HCT116 (cell line): ENCODE results near the gene GEMIN7. TPM values are rescaled to one million over a fixed set of nuclear protein-coding genes. Genes with fewer than 3 reads are reported as not detected.

Experiments
- ATAC-seq: fragments of 200-7000 bp; cut with Tn5 transposase; 2 replicates; pipeline ENCODE4 v1.9.1; 2020; ENCODE audit warnings: mild to moderate bottlenecking, moderate library complexity
- BruUV-seq: library from RNA; stranded (reverse); fragments of 400-500 nt; replicated peaks from 2 replicates; lab custom pipeline; 2021; lab: Mats Ljungman, UMichigan
- CTCF ChIA-PET: fragments of 300-600 bp; sonication (Branson Sonifier 250); formaldehyde crosslinking; loops from one replicate; lab custom pipeline; 2021; ENCODE audit warnings: antibody characterized with exemption; lab: Charles Lee
- POLR2A ChIA-PET: fragments of 300-600, 350-600 bp; sonication (Branson Sonifier 250); formaldehyde crosslinking; loops from one replicate; lab custom pipeline; 2021; ENCODE audit warnings: antibody characterized with exemption; lab: Charles Lee
- RAD21 ChIA-PET, 2 experiments: fragments of 300-600 bp; sonication (Branson Sonifier 250); formaldehyde crosslinking; loops; one replicate each; lab custom pipeline; 2023; ENCODE audit warnings: low total read pairs in 2 of 2; ENCODE audit not compliant: uncharacterized antibody in 2 of 2, unreplicated experiment in 2 of 2, low non-redundant PET in 1 of 2; lab: Charles Lee
- DNase-seq: peaks from one replicate; pipeline ENCODE4 v3.0.0-alpha.2; 2010; ENCODE audit warnings: low read depth, low spot score
- H2AFZ ChIP-seq: fragments of 200-600 bp; shearing (Covaris generic), sonication (generic); 2 replicates; pipeline ENCODE4 v1.6.1; 2017; ENCODE audit warnings: low read depth, mixed run types, mixed read lengths, antibody characterized with exemption, low read length; ENCODE audit not compliant: poor library complexity, severe bottlenecking
- H3K27ac ChIP-seq: 2 replicates; pipeline ENCODE4 v1.5.1; 2012; ENCODE audit warnings: low read depth, low read length
- H3K27me3 ChIP-seq: fragments of 200-600 bp; sonication (generic); 2 replicates; pipeline ENCODE4 v1.6.1; 2016; ENCODE audit warnings: mixed run types, low read length, mixed read lengths; ENCODE audit not compliant: insufficient read depth
- H3K36me3 ChIP-seq, 2 experiments: fragments of 200-500 bp in 1 of 2; fragments of 200-600 bp in 1 of 2; sonication (Bioruptor generic) in 1 of 2; sonication (generic) in 1 of 2; 2 replicates each; pipeline versions ENCODE4 v1.5.1 to v1.6.1; 2014 to 2016; ENCODE audit warnings: low read length in 2 of 2, inconsistent platforms in 1 of 2, mixed read lengths in 1 of 2, mixed run types in 1 of 2; ENCODE audit not compliant: insufficient read depth in 2 of 2, control insufficient read depth in 1 of 2
- H3K4me1 ChIP-seq, 2 experiments: fragments of 200-600 bp in 1 of 2; sonication (generic) in 1 of 2; 2 replicates each; pipeline versions ENCODE4 v1.5.1 to v1.6.1; 2012 to 2017; ENCODE audit warnings: low read length in 2 of 2, inconsistent platforms in 1 of 2, mild to moderate bottlenecking in 1 of 2, mixed read lengths in 1 of 2, mixed run types in 1 of 2, moderate library complexity in 1 of 2; ENCODE audit not compliant: insufficient read depth in 2 of 2, control insufficient read depth in 1 of 2
- H3K4me2 ChIP-seq: fragments of 200-600 bp; sonication (generic); 2 replicates; pipeline ENCODE4 v1.6.1; 2017; ENCODE audit warnings: mixed run types, low read length, mixed read lengths
- H3K4me3 ChIP-seq, 2 experiments: fragments of 200-600 bp in 1 of 2; sonication (generic) in 1 of 2; replicated peaks in 1 of 2; 2 replicates each; pipeline ENCODE4 v1.5.1; 2011 to 2016; ENCODE audit warnings: low read length in 2 of 2, control low read depth in 1 of 2, low read depth in 1 of 2, mild to moderate bottlenecking in 1 of 2, mixed read lengths in 1 of 2, mixed run types in 1 of 2
- H3K79me2 ChIP-seq: fragments of 200-600 bp; sonication (generic); 2 replicates; pipeline ENCODE4 v1.6.1; 2017; ENCODE audit warnings: mild to moderate bottlenecking, mixed run types, low read length, moderate library complexity, mixed read lengths; ENCODE audit not compliant: insufficient read depth
- H3K9ac ChIP-seq: fragments of 200-600 bp; sonication (generic); 2 replicates; pipeline ENCODE4 v1.6.1; 2016; ENCODE audit warnings: low read length, mixed read lengths
- H3K9me2 ChIP-seq: fragments of 200-600 bp; sonication (generic), shearing (Covaris generic); 2 replicates; pipeline ENCODE4 v1.6.1; 2017; ENCODE audit warnings: mixed run types, mild to moderate bottlenecking, moderate library complexity; ENCODE audit not compliant: insufficient read depth
- H3K9me3 ChIP-seq, 2 experiments: fragments of 200-500 bp in 1 of 2; fragments of 200-600 bp in 1 of 2; sonication (Bioruptor generic) in 1 of 2; sonication (generic) in 1 of 2; 2 replicates each; pipeline ENCODE4 v1.6.1; 2014 to 2017; ENCODE audit warnings: low read length in 2 of 2, mixed read lengths in 2 of 2, inconsistent platforms in 1 of 2, low read depth in 1 of 2, mild to moderate bottlenecking in 1 of 2, mixed run types in 1 of 2, moderate library complexity in 1 of 2; ENCODE audit not compliant: control insufficient read depth in 1 of 2, insufficient read depth in 1 of 2
- H4K20me1 ChIP-seq: fragments of 200-600 bp; sonication (generic), shearing (Covaris generic); 2 replicates; pipeline ENCODE4 v1.6.1; 2017; ENCODE audit warnings: mixed run types, mild to moderate bottlenecking, moderate library complexity; ENCODE audit not compliant: insufficient read depth
- ATF3 ChIP-seq: IDR thresholded peaks from 2 replicates; pipeline ENCODE4 v1.6.1; 2012
- CBX3 ChIP-seq: IDR thresholded peaks from 2 replicates; pipeline ENCODE4 v1.6.1; 2012; ENCODE audit warnings: low read depth
- CEBPB ChIP-seq: IDR thresholded peaks from 2 replicates; pipeline ENCODE4 v1.6.1; 2012; ENCODE audit warnings: low read depth
- CTCF ChIP-seq, 3 experiments: fragments of 200-600 bp in 1 of 3; sonication (generic) in 1 of 3; IDR thresholded peaks in 2 of 3; conservative IDR thresholded peaks in 1 of 3; 2 replicates each; pipeline ENCODE4 v1.5.1; 2012 to 2017; ENCODE audit warnings: low read depth in 2 of 3, low read length in 2 of 3, antibody characterized with exemption in 1 of 3, borderline replicate concordance in 1 of 3, control low read depth in 1 of 3, mild to moderate bottlenecking in 1 of 3, mixed read lengths in 1 of 3, mixed run types in 1 of 3, moderate library complexity in 1 of 3; ENCODE audit not compliant: insufficient read depth in 1 of 3
- EZH2 ChIP-seq: fragments of 200-600 bp; sonication (generic); IDR thresholded peaks from 2 replicates; pipeline ENCODE4 v1.6.1; 2017; ENCODE audit warnings: antibody characterized with exemption, mixed run types
- JUND ChIP-seq: IDR thresholded peaks from 2 replicates; pipeline ENCODE4 v1.6.1; 2012
- POLR2AphosphoS5 ChIP-seq: IDR thresholded peaks from 2 replicates; pipeline ENCODE4 v1.6.1; 2011; ENCODE audit warnings: mild to moderate bottlenecking, low read depth, low read length, moderate library complexity
- RAD21 ChIP-seq: IDR thresholded peaks from 2 replicates; pipeline ENCODE4 v1.6.1; 2012; ENCODE audit warnings: low read depth, mild to moderate bottlenecking
- REST ChIP-seq: IDR thresholded peaks from 2 replicates; pipeline ENCODE4 v1.6.1; 2012; ENCODE audit warnings: low read depth
- YY1 ChIP-seq: IDR thresholded peaks from 2 replicates; pipeline ENCODE4 v1.6.1; 2011; ENCODE audit warnings: low read length, low read depth, moderate library complexity, mild to moderate bottlenecking; ENCODE audit not compliant: insufficient replicate concordance; ENCODE audit errors: extremely low read depth
- ZBTB33 ChIP-seq: IDR thresholded peaks from 2 replicates; pipeline ENCODE4 v1.6.1; 2011; ENCODE audit warnings: mild to moderate bottlenecking, low read length, moderate library complexity; ENCODE audit not compliant: insufficient replicate concordance; ENCODE audit errors: extremely low read depth
- ZFX ChIP-seq: fragments of 450-650 bp; IDR thresholded peaks from 2 replicates; pipeline ENCODE4 v1.6.1; 2017
- intact Hi-C: fragments of 100-400 bp; cut with micrococcal nuclease; formaldehyde crosslinking; loops from 2 replicates; pipeline ENCODE4 v1.10.0; 2022
- total RNA-seq: library from RNA; stranded (reverse); gene quantifications from one replicate; pipeline ENCODE4 v1.2.1, GENCODE V29; 2021; ENCODE audit not compliant: unreplicated experiment

Gene GEMIN7
- total RNA-seq, 1 experiment from 2014 or later, result 35.4 TPM

DNA sequence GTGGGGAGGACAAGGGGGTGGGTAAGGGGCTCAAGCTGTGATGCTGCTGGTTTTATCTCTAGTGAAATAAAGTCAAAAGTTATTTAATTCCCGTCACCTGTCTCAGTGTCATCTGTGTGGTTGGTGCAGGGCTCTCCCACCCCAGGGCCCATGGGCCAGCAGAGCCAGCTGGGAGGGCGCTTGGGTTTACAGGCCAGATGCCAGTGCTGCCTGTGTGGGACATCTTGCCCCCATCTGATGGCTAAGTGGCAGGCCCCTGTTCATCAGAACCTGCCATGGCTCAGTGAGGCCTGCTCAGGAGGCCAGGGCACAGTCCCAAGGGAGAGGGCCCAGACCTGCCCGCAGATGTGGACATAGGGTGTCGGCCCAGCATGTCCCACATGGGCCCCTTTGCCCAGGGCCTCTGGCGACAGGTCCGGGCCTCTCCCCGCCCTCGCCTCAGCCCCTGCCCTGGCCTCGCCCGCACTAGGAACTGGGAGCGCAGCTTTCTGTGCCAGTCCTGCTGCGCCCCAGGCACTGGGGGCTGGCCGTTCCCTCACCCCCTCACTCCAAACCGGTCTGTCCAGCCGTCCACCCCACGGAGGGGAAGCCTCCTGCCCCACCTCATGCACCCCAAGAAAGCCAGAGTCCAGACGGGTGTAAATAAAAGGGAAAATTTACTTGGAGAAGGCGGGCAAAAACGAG is 8.1 kb upstream of the GEMIN7 start (continued):
- no peak for TF ChIP-seq CTCF (IDR thresholded peaks at IDR 0.05 in 2 of 3, conservative IDR thresholded peaks at IDR 0.05 in 1 of 3; ENCODE audit: borderline replicate concordance in 1 of 3, insufficient read depth in 1 of 3, low read depth in 2 of 3, low read length in 2 of 3)
- no peak for TF ChIP-seq ATF3
- no peak for TF ChIP-seq CBX3
- no peak for TF ChIP-seq POLR2AphosphoS5

- Histone ChIP-seq H3K4me1 (peaks cover 10 to 11% of the 10 kb centered on the region in 2 experiments; a peak in 3 of 4 replicates), H3K9ac (no peak overlapping the region), H3K9me2 (no peaks in the 10 kb centered on the region), H3K4me2 (no peak overlapping the region), H3K9me3 (no peaks in the 10 kb centered on the region), H3K79me2 (peaks cover 26% of the 10 kb centered on the region), H4K20me1 (no peaks in the 10 kb centered on the region)
- BruUV-seq, result no TSS peak
- ATAC-seq (no peak), DNase-seq (no peak)
- CTCF ChIA-PET, result interaction anchor here (0.7 kb wide), 1 partner anchor 12 kb away, joined by 3 read pairs; no protein-coding TSS in a partner anchor
- TF ChIP-seq YY1, result no peak
- TF ChIP-seq ZFX, result no peak
- TF ChIP-seq CEBPB, result no peak
- no peak for TF ChIP-seq ATF3
- TF ChIP-seq REST, result no peak
- no peak for TF ChIP-seq RAD21
- TF ChIP-seq ZBTB33, result no peak
- TF ChIP-seq JUND, result no peak
- TF ChIP-seq EZH2, result no peak
- TF ChIP-seq, all 23 proteins: peak for 0
- no peak overlapping the region for H3K4me3 ChIP-seq
- no peak overlapping the region for H3K27ac ChIP-seq
- peaks cover 10 to 20% of the 10 kb centered on the region in 2 experiments; a peak in 3 of 4 replicates for H3K36me3 ChIP-seq
- intact Hi-C loops, result no loop called here
- POLR2A ChIA-PET, result interaction anchor here (0.9 kb wide), 1 partner anchor 33 kb away, joined by 3 read pairs; the partner anchor contains the start of gene CLASRP
- H2AFZ ChIP-seq, result no peak overlapping the region
- RAD21 ChIA-PET, result no interaction called here
- no peaks in the 10 kb centered on the region for H3K27me3 ChIP-seq
These were observed 7.5 kb upstream of the GEMIN7 start for GRCh38 chr19:45071545-45071938.
